GM12891 (cell line): Measurements from ENCODE around the gene METAP1D.

Experiments used
- POLR2A ChIP-seq: IDR thresholded peaks from 2 replicates; pipeline ENCODE4 v1.6.1; 2011; ENCODE audit warnings: low read depth, low read length, control low read depth
- POLR2AphosphoS5 ChIP-seq: IDR thresholded peaks from 2 replicates; pipeline ENCODE4 v1.6.1; 2011; ENCODE audit warnings: low read depth, low read length, control low read depth
- POU2F2 ChIP-seq: IDR thresholded peaks from 2 replicates; pipeline ENCODE4 v1.6.1; 2011; ENCODE audit warnings: low read depth, mild to moderate bottlenecking, control low read depth, low read length, moderate library complexity
- SPI1 ChIP-seq: IDR thresholded peaks from 2 replicates; pipeline ENCODE4 v1.6.1; 2011; ENCODE audit warnings: low read depth, low read length, control low read depth
- TAF1 ChIP-seq: IDR thresholded peaks from 2 replicates; pipeline ENCODE4 v1.6.1; 2011; ENCODE audit warnings: low read depth, low read length, control low read depth

GRCh38 chr2:172128484-172128883, 128.7 kb downstream of the METAP1D start:
- TF ChIP-seq POU2F2 (no peak), TAF1 (no peak), POLR2AphosphoS5 (no peak), SPI1 (no peak), POLR2A (no peak)
